Parathyroid adenoma (tissue), 2 donors: ENCODE data around the gene PRPF19.

ENCODE experiments used
- H2AFZ ChIP-seq: fragments of 300-600 bp; sonication (generic); one replicate; pipeline ENCODE4 v1.7.0; 2017; ENCODE audit warnings: antibody characterized with exemption, mild to moderate bottlenecking
- H3K27ac ChIP-seq: fragments of 300-600 bp; sonication (generic); one replicate; pipeline ENCODE4 v1.7.0; 2017
- H3K27me3 ChIP-seq: fragments of 300-600 bp; sonication (generic); one replicate; pipeline ENCODE4 v1.7.0; 2017; ENCODE audit warnings: low read length; ENCODE audit not compliant: control insufficient read depth, insufficient read depth
- H3K36me3 ChIP-seq: fragments of 300-600 bp; sonication (generic); one replicate; pipeline ENCODE4 v1.7.0; 2017; ENCODE audit warnings: low read length; ENCODE audit not compliant: control insufficient read depth, insufficient read depth
- H3K4me1 ChIP-seq: fragments of 300-600 bp; sonication (generic); one replicate; pipeline ENCODE4 v1.7.0; 2017; ENCODE audit warnings: control low read depth
- H3K4me2 ChIP-seq: fragments of 300-600 bp; sonication (generic); one replicate; pipeline ENCODE4 v1.7.0; 2017; ENCODE audit warnings: low read length
- H3K4me3 ChIP-seq: fragments of 300-600 bp; sonication (generic); one replicate; pipeline ENCODE4 v1.7.0; 2017; ENCODE audit warnings: low read depth, low read length
- H3K79me2 ChIP-seq: fragments of 300-600 bp; sonication (generic); one replicate; pipeline ENCODE4 v1.7.0; 2017; ENCODE audit warnings: control low read depth
- H3K9ac ChIP-seq: fragments of 300-600 bp; sonication (generic); one replicate; pipeline ENCODE4 v1.7.0; 2017; ENCODE audit warnings: mild to moderate bottlenecking
- H3K9me3 ChIP-seq: fragments of 300-600 bp; sonication (generic); one replicate; pipeline ENCODE4 v1.7.0; 2017; ENCODE audit warnings: low read length; ENCODE audit not compliant: control insufficient read depth
- CTCF ChIP-seq: fragments of 300-600 bp; sonication (generic); IDR thresholded peaks from one replicate; pipeline ENCODE4 v1.7.0; 2017; ENCODE audit warnings: antibody characterized with exemption, mild to moderate bottlenecking
- donor health status: primary hyperparathyroidism.

PRPF19 gene

GRCh38 chr11:60944490-60945294 is 38.3 kb upstream of the PRPF19 start:
- no peaks in the 10 kb centered on the region for H3K36me3 ChIP-seq
- H3K4me3 ChIP-seq, result no peak overlapping the region
- no peaks in the 10 kb centered on the region for H3K79me2 ChIP-seq
- no peaks in the 10 kb centered on the region for H3K27me3 ChIP-seq
- no peak overlapping the region for H3K9ac ChIP-seq
- no peak overlapping the region for H3K4me2 ChIP-seq
- no peak for TF ChIP-seq CTCF
- H3K27ac ChIP-seq, result no peak overlapping the region
- H3K4me1 ChIP-seq, result no peaks in the 10 kb centered on the region
- H2AFZ ChIP-seq, result no peak overlapping the region
- H3K9me3 ChIP-seq, result no peaks in the 10 kb centered on the region

DNA sequence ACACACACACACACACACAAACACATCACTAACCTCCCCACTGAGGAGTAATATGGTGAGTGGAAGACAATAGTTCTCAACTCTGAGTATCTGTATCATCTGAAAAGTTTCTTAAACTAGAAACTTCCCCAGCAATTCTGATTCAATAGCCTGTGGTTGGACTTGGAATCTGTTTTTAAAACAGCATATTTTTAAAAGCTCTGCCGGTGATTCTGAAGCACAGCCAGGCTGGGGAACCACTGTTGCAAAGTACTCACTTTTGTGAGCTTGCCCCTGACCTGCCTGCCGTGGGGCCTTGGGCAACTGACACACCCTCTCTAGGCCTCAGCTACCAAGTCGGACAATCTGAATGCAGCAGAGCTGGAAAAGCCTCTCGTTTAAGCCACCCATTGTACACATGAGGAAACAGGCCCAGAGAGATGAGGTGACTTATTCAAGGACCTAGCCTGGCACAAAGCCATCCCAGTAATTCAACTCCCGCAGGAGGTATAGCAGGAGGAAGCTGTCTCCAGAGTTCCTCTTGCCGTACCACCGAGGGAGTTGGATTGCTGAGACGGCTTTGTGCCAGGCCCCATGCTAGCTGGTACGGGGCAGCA is 36.7 kb upstream of the PRPF19 start:
- Histone ChIP-seq H2AFZ (no peak overlapping the region), H3K27me3 (no peaks in the 10 kb centered on the region), H3K36me3 (no peaks in the 10 kb centered on the region), H3K9ac (no peak overlapping the region), H3K79me2 (no peaks in the 10 kb centered on the region), H3K9me3 (no peaks in the 10 kb centered on the region), H3K4me2 (no peak overlapping the region), H3K4me3 (no peak overlapping the region), H3K27ac (no peak overlapping the region), H3K4me1 (no peaks in the 10 kb centered on the region)
- TF ChIP-seq CTCF, result no peak

DNA sequence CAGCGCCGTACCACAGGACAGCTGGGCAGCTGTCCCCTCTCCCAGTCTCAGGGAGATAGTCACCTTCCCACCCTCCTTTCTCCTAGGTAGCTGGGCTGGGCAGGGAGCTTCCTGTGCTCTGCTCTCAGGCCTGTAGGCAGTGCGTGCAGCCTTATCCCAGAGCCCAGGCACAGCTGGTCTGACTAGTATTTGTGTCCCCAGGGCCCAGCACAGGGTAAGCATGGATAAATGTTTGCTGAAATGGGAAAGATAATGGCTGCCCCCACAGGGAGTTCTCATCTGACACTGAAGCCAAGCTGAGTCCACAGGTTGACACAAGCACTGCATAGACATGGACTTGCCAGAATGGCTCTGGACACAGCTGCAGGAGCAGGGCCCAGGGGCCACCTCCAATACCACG is 35.8 kb upstream of the PRPF19 start:
- Histone ChIP-seq H3K27ac (no peak overlapping the region), H3K36me3 (no peaks in the 10 kb centered on the region), H3K79me2 (no peaks in the 10 kb centered on the region), H2AFZ (no peak overlapping the region), H3K9me3 (no peaks in the 10 kb centered on the region), H3K4me2 (no peak overlapping the region), H3K4me3 (no peak overlapping the region), H3K4me1 (no peaks in the 10 kb centered on the region), H3K27me3 (no peaks in the 10 kb centered on the region), H3K9ac (no peak overlapping the region)
- TF ChIP-seq CTCF, result no peak

DNA sequence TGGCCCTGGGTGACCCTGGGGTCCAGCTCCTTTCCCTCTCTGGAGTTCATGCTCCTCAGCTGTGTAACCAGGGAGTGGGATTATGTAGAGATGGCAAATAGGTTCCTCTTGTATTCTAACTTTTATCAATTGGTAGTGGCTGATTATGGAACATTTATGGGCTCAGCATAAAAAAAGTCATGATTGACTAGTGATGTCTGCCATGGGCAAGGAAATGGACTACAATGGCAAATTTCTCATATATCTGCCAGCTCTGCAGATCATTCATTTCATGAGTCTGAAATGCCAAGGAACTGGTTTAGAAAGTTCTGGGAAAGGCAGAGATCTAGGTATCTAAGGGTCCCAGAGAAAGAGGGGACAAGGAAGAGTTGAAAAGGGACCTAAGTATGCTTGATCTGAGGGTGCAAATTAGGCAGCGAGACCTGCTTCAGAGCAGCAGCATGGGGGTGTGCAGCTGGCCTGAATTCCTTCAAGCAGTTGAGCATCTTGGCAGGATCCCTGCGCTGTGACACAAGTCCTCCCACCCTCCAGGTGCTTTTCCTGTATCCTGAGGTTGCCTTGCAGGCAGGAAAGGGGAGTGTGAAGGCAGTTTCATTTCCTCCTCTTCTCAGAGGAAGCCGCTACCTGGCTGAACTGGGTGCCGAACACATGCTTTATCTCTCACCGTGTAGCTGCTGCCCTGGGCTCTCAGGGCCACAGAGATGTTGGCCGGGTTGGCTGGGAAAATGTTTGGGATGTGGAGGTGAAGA is 35.2 kb upstream of the PRPF19 start:
- H3K79me2 ChIP-seq, result no peaks in the 10 kb centered on the region
- no peak for TF ChIP-seq CTCF
- H2AFZ ChIP-seq, result no peak overlapping the region
- no peaks in the 10 kb centered on the region for H3K9me3 ChIP-seq
- no peak overlapping the region for H3K4me3 ChIP-seq
- no peaks in the 10 kb centered on the region for H3K36me3 ChIP-seq
- no peak overlapping the region for H3K4me2 ChIP-seq
- no peak overlapping the region for H3K27ac ChIP-seq
- no peaks in the 10 kb centered on the region for H3K4me1 ChIP-seq
- H3K27me3 ChIP-seq, result no peaks in the 10 kb centered on the region
- H3K9ac ChIP-seq, result no peak overlapping the region
